Cerebellar nuclear complex (tissue), 1 donor: Measurements from ENCODE around the gene AMIGO1.

ENCODE experiments used
- DNase-seq, 2 experiments: peaks; one replicate each; lab custom pipeline; 2025; lab: John Stamatoyannopoulos, UW

The AMIGO1 gene

DNA sequence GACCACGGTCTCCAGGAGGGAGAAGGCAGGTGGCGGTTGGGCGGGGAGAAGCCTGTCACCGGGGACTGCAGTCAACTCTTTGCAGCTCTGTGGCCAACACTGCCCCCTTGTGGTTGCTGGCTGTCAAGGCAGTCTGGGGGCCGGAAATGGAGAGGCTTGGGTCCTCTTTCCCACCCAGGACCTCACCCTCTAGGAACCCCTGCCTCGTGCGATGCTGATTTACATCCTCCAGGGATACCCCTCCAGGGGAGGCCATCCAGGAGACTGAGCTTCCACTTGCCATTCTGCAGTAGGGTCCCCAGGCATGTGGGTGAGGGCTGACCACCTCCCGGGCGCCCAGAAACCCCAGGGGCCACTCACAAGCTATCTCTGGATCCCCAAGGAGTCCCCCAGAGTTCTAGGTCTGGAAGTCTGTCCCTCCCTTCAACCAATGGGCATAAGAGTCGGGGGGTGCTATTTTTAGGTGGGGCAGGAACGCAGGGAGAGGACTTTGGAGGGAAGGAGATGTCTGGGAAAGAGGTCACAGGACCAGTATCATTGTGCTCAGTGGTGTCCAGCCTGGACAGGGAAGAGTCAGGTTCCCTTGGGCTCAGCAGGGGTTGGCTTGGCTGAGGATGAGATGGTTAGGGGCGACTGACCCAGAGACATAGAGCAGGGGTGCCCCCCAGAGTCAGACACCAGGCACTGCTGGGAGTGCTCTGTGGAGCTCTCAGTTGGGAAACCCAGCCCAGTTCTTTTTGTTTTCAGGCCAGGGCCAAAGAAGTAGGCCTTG is 23.0 kb upstream of the AMIGO1 start:
- DNase-seq = peak in 1 of 2 experiments; percentile 71

DNA sequence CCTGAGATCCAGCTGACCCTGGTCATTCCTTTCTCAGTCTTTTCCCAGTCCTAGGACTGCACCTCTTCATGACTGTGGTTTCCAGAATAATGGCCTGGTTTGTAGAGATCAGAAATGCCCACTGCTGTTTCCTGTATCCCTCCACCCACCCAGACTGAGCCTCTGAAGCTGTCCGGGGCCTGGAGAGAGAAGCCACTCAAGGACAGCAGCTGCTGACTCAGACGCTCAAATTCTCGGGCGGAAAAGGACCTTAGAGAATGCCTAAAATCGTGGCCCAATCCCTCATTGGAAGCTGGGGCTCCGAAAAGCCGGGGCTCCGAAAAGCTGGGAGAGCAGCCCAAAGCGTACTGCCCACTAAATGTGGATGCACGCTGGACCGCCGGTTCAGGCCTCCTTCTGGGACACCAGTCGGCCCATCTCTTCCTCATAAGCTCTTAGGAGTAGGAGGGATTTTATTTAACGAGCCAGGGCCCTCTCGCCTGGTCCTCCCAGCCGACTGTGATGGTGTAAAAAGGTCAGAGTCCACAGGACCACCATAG is 22.4 kb upstream of the AMIGO1 start:
- no peak for DNase-seq

DNA sequence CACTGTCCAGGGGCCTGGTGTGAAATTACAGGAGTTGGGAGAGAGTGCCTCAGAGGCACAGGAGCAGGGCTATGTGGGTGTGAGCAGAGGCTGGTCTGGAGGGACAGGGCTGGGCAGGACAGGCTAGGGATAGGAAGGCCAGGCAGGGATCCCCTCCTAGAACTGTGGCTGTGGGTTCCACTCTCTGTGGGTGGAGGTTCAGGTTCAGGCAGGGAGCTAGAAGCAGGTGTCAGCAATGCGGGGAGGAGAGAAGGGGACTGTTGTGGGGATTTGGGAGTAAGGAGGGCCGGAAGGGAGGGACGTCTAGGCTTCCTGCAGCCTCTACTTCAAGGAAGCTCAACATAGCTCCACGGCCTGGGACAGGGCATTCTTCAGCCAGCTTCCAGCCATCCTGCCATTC is 21.9 kb upstream of the AMIGO1 start:
- no peak for DNase-seq

DNA sequence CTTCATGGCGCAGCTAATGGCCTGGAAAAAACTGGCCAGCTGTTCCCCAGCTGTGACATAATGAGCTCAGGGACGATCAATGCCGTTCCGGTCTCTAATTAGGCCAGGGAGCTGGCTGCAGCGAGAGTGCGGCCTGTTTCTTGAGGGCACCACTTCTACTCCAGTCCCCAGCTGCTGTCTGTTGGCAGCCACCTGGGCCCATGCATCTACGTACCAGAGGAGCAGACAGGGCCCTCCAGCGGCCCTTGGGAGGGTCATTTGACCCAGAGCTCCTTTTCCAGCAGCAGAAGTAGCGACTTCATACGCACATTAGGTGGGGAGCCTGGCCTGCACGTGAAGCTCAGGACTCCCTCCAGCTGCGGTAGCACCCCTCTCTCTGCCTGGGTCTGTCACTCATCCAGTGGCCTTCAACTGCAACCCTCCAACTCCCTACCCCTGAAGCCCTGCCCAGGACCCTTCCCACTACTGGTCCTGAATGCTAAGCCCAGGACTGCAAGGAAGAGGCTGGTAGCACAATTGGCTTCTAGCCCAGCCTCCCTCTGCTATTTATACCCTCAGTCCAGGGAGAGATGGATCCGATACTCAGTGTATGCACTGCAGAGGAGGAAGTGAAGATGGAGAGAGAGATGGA is 21.0 kb upstream of the AMIGO1 start:
- DNase-seq = no peak

DNA sequence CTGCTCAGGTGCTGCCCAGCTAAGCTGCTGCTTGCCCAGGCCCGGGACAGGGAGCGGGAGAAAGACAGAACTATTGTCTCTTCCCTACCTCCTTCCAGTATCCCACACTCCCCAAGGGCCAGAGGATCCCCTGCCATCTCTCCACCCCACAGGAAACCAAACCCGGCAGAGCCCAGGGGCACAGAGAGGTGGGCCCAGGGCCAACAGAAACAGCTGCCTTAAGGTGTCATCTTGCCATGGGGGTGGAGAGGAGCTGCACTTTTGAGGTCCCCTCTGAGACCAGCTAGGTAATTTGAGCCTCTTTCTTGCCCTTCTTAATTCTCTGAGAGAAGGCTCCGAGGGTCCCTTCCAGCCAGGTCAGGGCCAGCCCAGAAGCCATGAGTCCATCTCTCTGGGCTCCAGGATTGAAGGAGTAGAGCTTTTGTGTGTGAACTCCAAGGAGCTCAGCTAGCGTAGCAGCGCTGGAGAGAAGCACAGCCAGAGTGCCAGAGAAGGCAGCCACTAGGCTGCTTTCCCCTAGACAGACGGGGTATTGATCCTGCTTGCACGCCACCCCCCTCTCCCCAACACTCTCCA is 20.4 kb upstream of the AMIGO1 start:
- DNase-seq = no peak

DNA sequence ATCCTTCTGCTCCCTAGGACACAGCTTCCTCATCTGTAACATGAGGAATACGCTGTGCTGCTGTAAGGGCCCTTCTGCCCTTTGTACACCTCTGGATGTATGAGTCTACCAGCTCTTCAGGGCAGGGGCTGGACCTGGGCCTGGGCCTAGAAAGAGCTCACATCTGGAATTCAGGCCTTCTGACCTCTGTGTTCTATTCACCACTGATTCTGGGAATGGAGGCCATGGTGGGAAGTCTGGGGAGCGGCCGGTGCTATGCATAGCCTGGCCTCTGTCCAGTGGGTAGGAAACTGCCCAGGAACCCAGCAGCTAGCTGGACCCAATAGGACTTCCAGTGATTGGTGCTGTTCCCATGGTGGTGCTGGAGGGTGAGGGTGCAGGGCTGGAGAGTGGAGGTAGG is 19.2 kb upstream of the AMIGO1 start:
- DNase-seq = no peak

DNA sequence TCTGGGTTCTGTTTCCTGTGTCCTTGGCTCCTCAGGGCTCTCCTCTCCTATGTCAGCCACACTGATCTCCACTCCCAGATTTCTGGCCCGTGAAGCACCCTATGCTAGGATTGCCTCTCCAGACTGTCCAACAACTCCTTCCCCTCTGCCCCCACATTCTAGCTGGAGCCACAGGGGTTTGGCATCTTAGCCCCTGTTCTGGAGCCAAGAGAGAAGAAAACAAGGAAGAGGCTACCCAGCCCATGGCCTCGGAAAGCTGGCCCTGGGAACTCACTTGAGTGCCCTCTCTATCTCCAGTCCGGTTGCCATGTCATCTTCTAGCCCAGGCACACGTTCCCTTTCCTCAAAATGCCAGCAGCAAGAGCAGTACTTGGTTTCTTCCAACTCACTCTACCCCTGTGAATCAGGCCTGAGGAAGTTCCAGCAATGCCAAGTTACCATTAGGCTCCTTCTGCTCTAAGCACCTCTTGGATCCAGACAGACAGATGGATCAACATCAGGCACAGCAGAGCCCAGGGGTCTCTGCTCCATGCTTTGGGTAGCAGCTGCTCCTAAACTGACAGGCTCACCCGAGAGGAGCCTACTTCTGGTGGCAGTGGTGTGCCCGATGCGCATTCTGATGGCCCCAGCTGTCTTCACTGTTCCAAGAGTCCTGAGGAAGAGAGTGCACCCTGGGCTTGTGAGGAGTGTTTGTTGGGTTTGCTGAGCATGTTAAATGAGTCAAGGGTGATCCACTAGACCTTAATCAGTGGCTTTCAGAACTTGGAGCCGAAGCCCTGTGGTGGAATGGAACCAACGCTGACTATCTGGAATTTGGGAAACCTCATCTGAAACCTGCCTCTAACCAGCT is 18.5 kb upstream of the AMIGO1 start:
- DNase-seq = no peak

DNA sequence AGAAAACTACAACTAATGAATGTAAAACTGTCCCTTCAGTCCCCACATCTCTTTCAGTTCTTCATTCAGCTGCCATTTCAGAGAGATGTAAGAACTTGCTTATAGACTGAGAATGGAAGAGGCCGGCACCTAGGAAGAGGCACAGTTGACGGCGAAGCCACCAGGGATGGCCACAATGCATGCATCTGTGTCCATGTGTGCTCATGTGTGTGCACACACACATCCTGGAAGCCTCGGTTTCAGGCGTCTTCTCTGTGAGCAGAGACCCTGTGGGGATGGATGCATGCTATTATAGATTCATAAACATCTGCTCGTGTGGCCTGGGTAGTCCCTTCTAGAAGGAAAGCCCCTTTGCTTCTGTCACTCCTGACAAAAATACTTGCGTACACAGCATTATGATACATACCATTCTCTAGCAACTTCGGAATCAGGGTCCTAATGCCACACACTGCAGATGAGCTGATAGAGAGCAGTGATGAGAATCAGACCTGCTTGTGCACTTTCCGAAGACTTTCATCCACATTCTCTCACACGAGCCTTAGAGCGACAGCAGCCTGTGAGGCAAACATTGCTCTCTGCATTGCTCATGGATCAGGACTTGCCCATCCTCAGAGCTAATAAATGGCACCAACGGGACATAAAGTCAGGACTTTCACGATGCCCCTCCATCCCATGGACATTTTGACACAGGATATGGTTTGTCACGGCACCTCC is 17.7 kb upstream of the AMIGO1 start:
- no peak for DNase-seq

DNA sequence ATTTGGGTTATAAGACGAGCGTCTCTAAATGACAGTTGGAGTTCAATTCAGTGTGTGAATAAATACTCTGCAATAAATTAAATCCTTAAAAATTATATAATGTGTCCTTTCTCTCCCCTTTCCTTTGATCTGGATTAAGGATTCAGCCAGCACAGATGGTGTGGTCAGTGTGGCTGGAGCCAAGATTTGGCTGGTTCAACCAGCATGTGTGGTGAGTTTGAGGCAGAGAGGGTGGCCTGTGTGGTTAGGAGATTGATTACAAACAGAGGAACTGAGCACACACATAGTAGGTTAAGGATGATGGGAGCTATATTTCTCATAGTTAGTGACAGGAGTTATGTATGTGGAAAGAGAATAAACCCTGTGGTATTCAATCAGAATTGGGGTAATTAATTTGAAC is 14.2 kb upstream of the AMIGO1 start:
- peak in 1 of 2 experiments; percentile 55 for DNase-seq

DNA sequence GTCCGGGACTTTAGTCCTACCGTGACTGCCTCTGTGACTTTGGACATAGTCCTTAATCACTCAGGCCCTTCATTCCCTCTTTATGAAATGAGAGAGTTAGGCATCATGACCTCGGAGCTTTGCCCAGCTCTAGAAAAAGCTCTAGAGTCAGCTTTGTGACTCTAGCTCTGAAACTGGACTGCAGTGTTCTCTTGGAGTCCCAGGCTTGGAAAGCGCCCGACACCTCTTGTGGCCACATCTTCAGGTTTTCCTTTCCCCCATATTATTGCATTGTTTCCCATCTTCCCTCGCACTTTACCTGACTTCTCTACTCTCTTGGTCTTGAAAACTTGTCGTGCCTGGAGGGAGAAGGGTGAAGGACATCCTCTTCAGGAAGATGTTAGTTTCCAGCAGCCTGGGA is 12.5 kb upstream of the AMIGO1 start:
- no peak for DNase-seq

DNA sequence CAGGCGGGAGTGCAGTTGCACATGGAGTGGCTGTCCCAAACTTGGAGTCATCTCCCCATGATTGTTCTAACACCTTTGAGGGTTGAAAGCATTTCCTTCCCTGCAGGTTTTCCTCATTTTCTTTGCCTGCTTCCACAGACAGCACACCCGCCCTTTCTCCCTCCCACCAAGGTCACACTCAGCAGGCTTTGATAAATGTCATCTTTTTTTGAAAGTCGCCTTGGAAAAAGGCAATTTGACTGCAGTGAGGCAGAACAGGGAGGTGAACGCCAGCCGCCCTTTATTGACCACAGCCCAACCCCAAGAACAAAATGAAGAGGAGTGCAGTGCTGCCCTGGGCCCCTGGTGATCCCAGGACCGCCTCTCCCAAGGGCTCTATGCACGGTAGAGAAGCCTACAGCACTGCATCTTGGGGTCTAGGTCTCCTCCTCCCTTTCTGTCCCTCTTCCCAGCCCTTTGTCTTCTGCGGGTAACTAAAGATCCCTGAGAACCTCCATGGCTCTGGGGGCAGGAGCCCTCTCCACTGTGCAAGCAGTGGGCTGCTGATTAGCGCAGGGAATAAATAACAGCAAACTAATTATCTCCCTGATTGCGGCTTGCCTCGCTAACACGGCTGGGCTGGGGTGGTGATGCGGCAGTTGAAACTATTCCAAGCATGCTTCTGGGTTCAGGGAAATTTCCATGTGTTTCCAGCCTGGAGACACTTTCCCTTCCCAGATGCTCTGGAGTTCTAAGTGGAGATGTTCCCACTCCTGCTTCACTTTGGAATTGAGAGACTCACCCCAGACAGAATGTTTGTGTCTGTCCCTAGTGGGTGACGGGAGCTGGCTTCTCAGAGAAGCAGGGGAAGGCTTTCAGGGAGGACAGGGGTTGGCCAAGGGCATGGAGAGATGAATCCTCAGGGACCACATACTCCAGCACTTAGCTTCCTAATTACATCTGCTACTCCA is 11.8 kb upstream of the AMIGO1 start:
- no peak for DNase-seq

DNA sequence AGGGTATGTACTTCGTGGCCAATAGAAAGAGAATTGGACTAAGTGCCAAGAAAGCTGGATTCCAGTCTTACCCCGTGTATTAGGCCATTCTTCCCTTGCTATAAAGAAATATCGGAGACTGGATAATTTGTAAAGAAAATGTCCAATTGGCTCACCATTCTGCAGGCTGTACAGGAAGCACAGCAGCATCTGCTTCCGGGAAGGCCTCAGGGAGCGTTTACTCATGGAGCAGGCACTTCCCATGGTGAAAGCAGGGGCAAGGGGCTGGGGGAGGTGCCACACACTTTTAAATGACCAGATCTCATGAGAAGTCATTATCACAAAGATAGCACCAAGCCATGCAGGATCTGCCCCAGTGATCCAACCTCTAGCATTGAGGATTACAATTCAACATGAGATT is 7.8 kb upstream of the AMIGO1 start:
- DNase-seq = no peak

DNA sequence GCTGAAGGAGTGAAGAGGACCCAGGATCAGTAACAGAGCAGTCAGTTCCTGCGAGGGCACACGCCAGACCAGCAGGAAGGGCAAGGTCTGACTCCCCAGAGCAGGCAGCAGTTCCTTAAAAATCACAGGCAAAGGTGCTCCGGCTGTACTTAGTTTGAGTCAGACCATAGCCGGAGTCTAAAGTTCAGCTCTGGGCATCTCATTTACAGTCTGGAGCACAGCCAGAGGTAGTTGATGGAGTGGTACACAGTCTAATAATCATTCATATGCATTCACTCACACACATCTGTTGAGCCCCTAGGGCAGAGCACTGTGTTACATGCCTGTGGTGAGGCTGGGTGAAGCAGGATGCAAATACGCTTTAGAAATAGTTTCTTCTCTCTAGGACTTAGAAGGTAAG is 7.3 kb upstream of the AMIGO1 start:
- no peak for DNase-seq

DNA sequence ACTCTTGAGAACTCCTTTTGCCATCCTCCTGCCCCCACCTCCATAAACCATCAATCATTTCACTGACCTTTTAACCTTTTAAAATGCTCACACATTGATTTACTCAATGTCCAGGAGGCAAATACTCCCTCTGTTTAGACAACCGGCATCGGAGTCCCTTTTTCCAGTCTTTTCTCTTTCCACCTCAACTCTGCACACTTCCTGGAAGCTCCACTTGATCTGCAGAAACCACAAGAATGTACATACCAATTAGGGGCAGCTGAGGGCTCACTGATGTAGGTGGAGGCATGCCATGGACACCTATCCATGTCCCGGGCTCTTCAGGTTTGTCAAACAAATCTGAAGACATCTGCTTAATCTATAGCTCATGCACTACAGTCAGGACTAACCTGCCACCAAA is 5.3 kb upstream of the AMIGO1 start:
- DNase-seq = no peak

DNA sequence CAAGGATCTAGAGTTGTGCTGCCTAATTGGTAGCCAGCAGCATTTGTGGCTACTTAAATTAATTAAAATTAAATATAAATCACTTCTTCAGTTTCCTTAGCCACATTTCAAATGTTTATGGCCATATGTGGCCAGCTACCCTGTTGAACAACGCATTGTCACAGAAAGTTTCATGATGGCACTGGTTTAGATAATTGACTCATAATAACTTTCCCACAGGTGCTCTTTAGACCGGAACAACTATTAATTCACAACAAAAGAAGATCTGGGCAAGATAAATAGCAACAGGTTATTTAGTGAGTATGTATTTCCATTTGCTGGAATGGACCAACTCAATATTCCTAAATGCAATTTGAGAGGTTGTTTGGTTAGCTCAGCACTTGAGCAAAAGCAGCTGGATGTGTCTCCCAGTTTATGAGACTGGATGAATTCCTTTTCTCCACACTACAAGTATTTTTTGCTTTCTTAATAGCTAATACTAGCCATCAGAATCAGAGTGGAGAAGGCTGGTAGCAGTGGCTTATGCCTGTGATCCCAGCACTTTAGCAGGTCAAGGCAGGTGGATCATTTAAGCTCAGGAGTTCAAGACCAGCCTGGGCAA is 3.7 kb upstream of the AMIGO1 start:
- DNase-seq = no peak

DNA sequence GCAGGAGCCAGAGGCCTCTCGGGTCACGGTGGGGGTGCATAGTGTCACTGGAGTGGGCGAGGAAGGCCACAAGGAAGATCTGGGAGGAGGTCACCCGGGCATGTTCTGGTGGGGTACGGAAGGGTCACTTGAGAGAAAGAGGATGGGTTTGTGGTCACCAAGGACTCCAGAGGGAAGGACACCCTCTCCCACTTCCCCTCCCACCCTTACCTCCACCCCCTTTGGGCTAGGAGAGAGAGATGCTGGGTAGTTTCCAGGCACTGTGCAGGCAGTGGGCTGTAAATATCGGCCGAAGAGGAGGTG is 703 bp downstream of the AMIGO1 start:
- DNase-seq = no peak

DNA sequence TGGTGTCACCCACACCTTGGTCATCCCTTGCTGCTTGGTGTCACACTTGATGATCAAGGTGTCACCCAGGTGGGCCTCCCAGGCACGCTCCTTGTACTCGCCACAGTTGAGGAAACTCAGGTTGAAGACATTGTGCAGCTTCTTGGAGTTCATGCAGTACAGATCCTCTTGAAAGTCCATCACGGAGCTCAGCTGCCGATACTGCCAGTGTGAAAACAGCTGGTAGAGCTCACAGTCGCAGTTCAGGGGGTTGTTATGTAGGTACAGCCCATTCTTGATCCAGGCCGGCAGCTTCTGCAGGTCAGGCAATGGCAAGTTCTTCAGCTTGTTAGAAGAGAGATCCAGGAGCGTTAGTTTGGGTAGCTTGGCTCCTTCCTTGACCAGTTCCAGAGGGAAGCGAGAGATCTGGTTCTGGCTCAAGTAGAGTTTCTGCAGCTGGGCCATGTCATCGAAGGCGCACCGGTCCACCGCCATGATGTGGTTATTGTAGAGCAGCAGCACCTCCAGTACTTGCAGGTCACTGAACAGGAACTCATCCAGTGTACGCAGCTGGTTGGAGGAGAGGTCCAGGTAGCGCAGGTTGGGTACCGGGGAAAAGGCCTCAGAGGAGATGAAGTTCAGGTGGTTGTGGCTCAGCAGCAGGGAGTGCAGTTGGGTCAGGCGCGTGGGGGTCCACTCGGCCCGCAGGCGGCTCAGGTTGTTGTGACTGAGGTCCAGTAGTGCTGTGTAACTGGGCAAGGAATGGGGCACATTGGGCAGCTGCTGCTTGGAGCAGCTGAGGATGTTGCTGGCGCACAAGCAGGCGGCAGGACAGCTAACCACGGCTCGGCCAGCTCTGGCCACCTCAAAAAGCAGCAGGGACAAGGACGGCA is 1.3 kb downstream of the AMIGO1 start:
- DNase-seq = no peak

DNA sequence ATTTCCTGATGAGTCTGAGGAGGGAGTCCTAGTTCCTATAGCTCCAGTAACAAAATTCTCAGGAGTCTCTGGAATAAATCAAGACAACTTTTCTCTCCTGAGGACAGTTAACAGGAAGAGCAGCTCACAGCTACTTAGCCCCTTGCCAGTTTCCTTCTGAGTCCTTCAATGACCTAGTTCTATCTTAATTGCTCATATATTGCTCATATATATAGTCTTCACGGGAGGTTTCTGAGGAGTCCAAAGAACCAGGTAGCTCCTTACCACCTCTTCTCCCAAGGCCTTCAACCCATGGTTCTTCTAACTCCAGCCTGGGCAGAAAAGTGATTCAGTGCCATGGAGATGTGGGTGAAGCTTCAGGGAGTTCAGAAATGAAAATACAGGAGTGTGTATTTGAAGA is 4.6 kb downstream of the AMIGO1 start:
- DNase-seq = no peak

DNA sequence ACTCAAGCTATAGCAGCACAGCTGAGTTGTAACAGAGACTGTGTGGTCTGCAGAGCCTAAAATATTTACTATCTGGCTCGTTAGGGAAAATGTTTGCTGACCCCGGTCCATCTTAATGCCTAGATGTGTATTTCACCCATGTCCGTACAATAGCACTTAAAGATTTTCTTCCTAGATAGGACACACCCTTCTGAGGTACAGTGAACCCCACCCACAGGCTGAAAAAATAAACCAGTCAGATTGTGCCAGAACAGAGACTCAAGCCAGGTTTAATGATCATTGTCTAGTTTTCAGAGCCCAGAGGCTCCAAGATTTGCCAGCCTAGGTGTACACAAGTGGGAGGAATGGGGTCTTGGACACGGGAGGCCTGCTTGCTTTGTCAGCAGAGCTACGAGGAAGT is 5.6 kb downstream of the AMIGO1 start:
- no peak for DNase-seq
